HG03139 (cell line): ENCODE measurements around the gene RDM1.

Source experiments
- ATAC-seq: cut with Tn5 transposase; IDR thresholded peaks from one replicate; pipeline ENCODE4 v1.9.1; 2021; ENCODE audit not compliant: unreplicated experiment

Gene RDM1

DNA sequence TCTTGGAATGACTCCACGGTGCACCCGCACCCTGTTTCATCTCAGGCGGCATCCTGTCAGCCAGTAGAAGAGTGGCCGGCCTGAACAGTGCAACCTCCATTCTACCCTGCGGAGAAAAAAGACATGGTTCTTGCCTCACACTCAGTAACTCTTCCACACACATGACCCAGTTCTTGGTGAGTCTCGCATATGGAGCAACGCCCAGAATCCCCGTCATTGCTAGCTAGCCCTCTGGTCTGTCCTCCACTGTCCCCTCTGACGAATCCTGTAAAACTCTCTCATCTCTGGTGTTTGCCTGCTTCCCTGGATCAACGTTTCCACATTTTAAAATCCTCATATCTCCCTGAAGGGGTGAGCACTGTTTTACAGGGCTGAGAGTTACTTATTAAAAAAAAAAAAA is 4.2 kb upstream of the RDM1 start:
- no peak for ATAC-seq

DNA sequence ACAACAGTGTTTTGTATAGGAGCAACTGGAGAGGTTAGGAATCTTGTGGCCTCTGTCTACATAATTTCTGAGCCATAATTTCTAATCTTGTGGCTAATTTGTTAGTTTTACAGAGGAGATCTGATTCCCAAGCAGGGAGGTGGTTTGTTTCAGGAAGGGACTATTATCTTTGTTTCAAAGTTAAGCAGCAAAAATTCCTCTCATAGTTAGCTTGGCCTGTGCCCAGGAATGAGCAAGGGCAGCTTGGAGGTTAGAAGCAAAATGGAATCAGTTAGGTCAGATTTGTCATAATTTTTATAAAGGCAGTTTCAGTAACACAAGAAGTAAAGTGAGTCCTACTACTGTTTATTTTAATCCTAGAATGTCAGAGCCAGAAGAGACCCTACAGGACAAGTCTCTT is 2.0 kb upstream of the RDM1 start:
- no peak for ATAC-seq

DNA sequence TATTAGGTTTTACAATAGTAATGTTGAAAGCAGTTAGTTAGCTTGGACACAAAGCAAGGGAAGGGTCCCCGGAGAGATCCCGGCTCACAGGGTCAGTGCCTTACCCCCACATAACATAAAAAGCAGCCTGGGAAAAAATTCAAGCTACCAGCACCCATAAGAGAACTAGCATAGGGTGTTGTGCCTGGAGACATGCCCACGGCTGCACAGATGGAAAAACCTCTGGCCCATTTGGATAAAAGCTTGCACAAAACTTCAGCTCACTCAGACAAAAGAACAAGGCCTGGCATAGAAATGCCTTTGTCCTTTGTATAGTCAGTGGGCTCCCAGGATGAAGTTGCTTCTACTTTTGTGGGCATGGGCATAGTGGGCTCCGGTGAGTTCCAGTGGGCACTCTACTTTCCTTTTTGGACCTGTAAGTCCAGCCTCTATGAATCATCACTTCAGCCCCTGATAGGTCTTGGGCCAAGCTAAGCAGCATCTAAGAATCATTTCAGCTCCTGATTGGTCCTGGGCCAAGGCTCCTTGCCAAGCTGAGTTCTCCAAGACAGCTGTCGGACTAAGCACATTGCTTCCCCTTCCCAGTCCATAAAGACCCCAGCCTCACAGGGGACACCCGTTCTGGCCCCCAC is 1.3 kb upstream of the RDM1 start:
- ATAC-seq = no peak

DNA sequence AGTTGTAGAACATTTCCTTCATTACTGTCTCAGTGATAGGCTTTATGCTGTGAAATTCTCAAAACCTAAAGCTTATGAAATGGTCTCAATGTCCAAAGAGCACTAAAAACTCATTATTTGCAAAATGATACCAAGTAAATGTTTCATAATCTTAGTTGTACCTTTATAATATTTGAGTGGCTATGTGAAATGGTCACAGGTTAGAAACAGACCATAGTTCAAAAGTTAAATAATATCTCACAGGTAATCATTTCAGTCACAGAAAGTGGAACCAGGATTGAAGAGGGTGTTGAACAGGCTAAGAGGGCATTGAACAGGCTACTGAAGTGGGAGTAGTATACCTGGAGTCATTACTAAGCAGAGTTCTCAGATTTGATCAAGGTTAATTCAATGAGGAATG is 2.9 kb downstream of the RDM1 start:
- ATAC-seq = no peak

DNA sequence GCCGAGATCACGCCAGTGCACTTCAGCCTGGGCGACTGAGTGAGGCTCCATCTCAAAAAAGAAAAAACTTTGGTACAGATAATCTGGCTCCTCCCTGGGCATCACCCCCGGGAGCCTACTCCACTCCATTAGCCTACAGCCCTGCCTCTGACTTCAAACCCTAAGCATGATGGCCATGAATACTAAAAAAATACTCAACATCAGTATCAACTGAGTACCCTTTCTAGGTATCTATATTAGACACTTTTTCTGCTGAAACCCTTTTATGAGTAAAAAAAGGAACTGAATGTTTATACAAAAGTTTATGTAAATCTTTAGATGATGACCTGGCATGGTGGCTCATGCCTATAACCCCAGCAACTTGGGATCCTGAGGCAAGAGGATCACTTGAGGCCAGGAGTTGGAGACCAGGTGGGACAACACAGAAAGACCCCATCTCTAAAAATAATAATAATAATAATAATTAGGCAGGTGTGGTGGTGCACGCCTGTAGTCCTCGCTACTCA is 6.9 kb downstream of the RDM1 start:
- ATAC-seq = no peak

DNA sequence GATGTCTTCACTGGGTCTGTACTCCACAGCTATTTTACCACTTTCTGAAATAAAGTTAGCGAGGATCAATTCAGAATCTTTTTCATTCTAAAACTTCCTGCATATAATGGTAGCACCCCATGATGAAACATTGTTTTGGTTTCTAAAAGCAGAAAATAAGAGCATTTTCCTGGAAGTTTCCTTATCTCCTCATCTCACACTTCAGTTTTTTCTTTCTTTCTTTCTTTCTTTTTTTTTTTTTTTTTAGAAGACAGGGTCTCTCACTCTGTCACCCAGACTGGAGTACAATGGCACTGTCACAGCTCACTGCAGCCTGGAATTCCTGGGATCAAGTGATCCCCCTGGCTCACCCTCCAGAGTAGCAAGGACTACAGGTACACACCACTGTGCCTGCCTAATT is 10.3 kb downstream of the RDM1 start:
- no peak for ATAC-seq

DNA sequence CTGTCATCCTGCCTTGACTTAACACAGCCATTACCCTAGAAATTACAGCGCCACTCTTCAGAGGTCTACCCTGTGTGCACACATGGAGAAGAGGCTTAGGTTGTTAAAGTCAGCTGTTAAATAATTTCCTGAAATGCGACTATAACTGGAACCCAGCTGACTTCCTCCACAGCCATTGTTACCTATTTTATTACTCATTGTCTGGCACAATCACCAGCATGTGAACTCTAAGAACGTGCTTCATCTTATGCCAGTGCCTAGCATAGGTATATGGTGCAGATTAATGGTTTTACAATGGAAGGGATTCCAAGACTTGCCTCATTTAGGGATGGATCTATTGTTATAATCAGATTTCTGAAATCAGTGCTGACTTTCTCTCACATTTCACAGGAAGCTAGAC is 11.9 kb downstream of the RDM1 start:
- no peak for ATAC-seq

DNA sequence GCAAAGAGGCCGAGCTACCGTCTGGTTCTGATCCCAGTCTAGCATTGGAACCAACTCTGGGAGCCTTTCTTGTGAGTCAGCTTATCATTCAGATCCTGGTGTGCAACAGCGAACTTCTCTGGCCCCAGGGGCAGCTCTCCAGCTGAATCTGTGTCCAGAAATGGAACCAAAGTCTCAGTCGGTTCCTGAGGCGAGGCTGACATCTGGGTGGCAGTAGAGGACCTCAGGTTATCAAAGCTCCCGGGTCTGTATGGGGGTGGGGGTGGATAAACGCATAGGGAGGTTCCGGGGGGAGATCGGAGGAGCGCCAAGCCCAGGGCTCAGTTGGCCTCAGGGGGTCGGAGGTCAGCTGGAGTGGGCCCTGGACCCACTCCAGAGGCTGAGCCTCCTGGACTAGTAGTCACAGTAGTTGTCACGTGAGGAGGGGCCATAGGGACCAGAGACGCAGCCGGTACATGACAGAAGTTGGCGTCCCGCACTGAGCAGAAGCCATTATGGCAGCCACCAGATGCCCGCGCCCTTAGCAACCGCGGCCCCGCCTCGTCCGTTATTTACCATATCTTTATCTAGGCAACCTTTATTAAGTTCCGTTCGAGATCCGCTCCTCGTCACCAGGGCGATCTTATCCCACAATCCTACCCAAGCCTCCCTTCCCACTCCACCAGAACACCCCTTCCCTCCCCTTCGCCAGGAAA is 12.9 kb downstream of the RDM1 start:
- ATAC-seq = no peak

DNA sequence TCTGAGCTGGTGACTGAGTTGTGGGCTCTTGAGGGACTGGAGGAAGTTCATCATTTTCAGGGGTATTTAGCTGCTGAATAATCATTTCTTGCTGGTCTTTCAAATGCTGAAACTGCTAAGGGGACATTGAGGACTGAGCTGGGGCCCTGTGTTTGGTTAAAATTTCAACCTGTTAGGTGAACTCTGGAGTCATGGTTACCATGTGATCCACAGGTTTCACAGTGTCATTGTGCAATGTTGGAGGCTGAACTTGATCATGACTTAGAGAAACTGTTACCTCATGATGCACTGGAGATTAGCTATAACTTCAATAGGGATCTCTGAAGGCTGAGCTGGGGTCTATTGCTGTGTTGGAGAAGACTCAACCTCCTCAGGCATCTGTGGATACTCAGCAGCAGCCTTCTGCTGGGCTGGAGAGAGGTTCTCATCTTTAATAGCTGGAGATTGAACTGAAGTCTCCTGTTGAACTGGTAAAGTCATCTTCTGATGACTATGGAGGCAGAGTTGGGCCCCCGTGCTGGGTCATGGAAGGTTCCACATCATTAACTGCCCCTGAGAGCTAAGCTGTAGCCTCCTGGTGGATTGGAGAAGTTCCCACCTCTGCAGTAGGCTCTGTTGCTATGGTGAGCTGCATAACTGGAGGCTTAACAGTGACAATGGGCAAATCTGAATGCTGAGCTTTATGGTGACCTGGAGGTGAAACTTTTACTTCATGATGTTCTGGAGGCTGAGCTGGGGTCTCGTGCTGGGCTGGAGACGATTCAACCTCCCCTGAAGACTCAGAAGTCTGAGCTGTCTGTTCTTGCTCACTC is 15.2 kb downstream of the RDM1 start:
- ATAC-seq = no peak

DNA sequence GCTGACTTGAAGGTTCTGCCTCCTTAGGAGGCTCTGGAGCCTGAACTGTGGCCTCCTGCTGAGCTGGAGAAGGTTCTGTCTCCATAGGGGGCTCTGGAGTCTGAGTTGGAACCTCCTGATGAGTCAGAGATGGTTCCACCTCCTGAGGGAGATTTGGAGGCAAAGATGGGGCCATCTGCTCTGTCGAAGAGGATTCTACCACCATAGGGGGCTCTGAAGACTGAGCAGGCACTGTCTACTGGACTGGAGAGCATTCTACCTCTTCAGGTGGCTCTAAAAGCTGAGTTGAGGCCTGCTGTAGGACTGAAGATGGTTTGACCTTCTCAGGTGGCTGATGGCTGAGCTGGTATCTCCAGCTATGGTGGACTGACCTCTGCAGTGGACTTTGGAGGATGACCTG is 16.2 kb downstream of the RDM1 start:
- no peak for ATAC-seq

DNA sequence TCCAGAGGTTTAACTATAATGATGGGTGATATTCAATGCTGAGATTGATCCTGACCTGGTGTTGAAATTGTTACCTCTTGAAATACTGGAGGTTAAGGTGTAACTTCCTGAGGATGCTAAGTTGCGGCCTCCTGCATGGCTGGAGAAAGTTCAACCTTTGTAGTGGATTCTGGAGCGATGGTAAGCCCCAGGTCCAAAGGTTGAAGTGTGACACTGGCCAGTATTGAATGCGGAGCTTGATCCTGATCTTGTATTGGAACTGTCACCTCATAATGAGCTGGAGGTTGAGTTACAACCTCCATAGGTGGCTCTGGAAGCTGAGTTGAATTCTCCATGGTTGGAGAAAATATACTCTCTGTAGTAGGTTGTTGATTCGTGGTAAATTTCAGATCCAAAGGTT is 17.0 kb downstream of the RDM1 start:
- ATAC-seq = no peak

DNA sequence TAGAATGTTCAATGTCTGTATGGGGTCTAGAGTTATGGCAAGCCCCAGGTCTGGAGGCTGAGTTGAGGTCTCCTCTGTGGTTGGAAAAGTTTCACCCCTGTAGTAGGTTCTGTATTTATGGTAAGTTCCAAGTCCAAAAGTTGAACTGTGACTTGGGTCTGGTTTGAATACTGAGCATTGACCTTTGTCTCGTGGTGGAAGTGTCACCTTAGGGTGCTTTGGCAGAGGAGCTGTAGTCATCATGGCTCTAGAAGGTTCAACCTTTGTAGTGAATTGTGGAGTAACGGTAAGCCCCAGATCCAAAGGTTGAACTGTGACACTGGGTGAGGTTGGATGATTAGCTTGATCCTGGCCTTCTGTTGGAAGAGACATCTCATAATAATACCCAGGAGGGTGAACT is 17.6 kb downstream of the RDM1 start:
- ATAC-seq = no peak

DNA sequence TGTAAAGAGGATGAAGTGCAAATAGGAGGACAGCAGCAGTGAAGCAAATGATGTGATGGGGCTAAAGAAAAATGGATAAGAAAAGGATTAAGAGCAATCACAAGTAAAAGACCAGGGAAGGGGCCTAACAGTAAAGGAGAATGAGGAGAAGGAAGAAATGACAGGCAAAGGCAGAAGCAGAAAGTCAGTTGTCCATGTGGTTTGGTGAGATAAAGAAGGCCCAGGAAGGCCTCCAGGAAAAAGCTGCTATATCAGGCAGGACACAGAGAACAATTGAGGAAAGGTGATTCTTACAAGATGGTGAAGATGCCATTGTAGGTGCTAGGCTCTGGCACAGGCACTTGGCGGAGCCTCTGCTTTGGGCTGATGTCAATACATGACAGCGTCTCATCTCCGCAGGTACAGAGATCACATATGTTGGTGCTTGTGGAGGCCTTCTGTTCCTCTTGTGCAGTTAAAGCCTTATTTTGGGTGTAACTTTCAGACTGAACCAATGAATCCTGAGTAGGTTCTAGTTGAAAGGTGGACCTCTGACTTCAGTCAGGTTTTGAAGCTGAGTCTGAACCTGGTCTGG is 18.1 kb downstream of the RDM1 start:
- no peak for ATAC-seq

DNA sequence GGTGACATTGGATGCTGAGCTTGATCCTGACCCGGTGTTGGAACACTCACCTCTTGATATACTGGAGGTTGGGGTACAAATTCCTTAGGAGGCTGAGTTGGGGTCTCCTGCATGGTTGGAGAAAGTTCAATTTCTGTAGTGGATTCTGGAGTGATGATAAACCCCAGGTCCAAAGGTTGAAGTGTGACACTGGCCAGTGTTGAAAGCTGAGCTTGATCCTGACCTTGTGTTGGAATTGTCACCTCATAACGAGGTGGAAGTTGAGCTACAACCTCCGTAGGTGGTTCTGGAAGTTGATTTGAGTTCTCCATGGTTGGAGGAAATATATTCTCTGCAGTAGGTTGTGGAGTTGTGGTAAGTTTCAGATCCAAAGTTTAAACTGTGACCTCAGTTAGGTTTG is 21.2 kb downstream of the RDM1 start:
- ATAC-seq = no peak

DNA sequence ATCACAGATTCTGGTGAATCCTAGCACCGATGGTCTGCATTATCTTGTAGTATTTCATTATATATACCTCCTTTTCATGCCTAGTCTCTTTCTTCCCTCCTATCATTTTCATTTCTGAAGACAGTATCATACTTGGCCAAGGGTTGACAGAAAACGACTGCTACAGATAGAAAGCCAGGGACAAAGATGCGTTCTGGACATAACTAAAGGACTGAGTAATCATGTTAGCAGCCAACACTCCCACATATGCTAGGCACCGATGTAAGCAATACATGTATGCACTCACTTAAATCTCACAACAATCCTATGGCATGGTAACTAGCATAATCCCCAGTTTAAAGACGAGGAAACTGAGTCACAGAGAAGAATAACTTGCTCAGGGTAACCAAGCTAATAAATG is 22.9 kb downstream of the RDM1 start:
- ATAC-seq = no peak

DNA sequence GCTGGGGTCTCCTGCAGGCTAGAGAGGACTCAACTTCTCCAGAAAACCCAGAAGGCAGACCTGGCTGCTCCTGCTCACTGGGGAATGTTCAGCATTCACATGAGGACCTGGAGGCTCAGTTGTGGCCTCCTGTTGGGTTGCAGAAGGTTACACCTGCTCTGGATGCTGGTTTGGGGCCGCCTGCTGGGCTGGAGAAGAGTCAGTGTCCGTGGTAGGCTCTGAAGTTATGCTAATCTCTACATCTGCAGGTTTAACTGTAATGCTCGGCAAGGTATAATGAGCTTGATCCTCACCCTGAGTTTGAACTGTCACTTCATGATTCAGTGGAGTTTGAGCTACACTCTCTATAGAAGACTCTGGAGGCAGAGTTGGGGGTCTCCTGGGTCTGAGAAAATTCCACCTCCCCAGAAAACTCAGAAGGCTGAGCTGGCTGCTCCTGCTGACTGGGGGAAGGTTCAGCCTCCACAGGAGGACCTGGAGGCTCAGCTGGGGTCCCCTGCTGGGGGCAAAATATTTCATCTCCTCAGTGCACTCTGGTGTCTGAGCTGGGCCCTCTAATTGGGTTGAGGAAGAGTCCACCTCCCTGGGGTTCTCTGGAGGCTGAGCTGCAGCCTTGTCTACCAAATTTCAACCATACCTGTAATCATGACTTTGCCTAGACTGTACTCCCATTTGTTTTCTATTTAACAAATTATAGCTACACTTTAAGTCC is 23.5 kb downstream of the RDM1 start:
- ATAC-seq = no peak

DNA sequence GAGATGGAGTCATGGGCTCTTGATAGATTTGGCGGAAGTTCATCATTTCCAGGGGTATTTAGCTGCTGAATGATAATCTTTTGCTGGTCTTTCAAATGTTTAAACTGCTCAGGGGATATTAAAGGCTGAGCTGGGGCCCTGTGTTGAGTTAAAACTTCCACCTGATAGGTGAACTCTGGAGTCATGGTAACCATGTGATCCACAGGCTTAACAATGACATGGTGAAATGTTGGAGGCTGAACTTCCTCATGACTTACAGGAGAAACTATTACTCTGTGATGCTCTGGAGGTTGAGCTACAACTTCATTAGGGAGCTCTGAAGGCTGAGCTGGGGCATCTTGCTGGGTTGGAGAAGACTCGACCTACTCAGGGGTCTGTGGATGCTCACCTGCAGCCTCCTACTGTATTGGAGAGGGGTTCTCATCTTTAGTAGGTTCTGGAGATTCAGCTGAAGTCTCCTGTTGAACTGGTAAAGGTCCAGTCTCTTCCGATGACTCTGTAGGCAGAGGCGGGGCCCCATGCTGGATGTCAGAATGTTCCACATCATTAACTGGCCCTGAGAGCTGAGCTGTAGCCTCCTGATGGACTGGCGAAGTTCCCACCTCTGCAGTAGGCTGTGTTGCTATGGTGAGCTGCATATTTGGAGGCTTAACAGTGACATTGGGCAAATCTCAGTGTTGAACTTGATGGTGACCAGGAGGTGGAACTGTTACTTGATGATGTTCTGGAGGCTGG is 24.2 kb downstream of the RDM1 start:
- no peak for ATAC-seq

DNA sequence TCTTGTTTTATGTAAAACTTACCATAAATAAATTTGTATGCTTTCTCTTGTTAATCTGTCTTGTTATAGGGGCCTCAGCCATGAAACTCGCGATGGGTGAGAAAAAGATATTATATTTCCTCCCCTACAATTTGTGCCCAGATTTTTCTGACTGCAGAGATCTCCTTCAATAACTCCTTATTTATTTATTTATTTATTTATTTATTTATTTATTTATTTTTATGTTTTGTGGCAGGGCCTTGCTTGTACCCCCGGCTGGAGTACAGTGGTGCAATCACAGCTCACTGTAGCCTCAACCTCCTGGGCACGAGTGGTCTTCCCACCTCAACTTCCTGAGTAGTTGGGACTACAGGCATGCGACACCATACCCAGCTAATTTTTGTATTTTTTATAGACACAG is 27.1 kb downstream of the RDM1 start:
- no peak for ATAC-seq

DNA sequence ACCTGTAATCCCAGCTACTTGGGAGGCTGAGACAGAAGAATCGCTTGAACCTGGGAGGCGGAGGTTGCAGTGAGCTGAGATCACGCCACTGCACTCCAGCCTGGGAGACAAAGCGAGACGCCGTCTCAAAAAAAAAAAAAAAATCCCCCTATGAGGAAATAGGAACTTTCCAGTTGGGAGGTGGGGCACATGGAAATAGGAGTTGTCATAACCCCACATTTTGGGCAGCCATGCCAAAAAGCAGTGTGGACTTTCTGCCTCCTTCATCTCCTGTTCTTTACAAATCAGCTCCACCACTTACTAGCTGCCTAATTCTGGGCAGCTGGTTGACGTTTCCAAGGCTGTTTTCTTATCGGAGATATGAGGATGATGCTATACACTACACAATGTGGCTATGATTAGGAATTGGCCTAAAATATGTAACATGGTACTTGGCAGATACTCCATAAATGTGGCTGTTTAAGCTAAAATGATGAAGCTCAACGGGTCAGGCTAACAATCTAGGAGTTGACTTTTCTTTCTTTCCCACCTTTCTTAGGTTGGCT is 28.9 kb downstream of the RDM1 start:
- no peak for ATAC-seq
